HepG2 (cell line): Measurements from ENCODE around the gene CXCR5. TPM values are rescaled to one million over a fixed set of nuclear protein-coding genes. Genes with fewer than 3 reads are reported as not detected.

ENCODE experiments used
- BHLHE40 ChIP-seq: IDR thresholded peaks from 2 replicates; pipeline ENCODE4 v1.6.1; 2011; ENCODE audit warnings: low read length, improper control_type of control experiment
- EHMT2 ChIP-seq: fragments of 200-600 bp; sonication (generic); IDR thresholded peaks from 2 replicates; pipeline ENCODE4 v1.7.0; 2017; ENCODE audit warnings: antibody characterized with exemption, low read depth, low read length, borderline replicate concordance
- HOXA9 ChIP-seq: sonication (generic); formaldehyde crosslinking; IDR thresholded peaks from 2 replicates; pipeline ENCODE4 v1.8.1; 2022; ENCODE audit warnings: missing genetic modification reagents, mild to moderate bottlenecking, moderate library complexity, borderline replicate concordance
- JUNB ChIP-seq: sonication (generic); formaldehyde crosslinking; IDR thresholded peaks from 2 replicates; pipeline ENCODE4 v1.8.0; 2022; ENCODE audit warnings: missing genetic modification reagents, mild to moderate bottlenecking, borderline replicate concordance
- MYC ChIP-seq: sonication (generic); formaldehyde crosslinking; IDR thresholded peaks from 2 replicates; pipeline ENCODE4 v1.9.0; 2021; ENCODE audit warnings: missing genetic modification reagents, borderline replicate concordance
- NONO ChIP-seq, 2 experiments: fragments of 450-650 bp in 1 of 2; sonication (generic) in 1 of 2; formaldehyde crosslinking in 1 of 2; IDR thresholded peaks in 1 of 2; conservative IDR thresholded peaks in 1 of 2; 2 replicates each; pipeline versions ENCODE4 v1.6.1 to v1.8.0; 2017 to 2022; ENCODE audit warnings: mild to moderate bottlenecking in 1 of 2, missing genetic modification reagents in 1 of 2, moderate library complexity in 1 of 2
- POGK ChIP-seq: sonication (generic); formaldehyde crosslinking; conservative IDR thresholded peaks from 2 replicates; pipeline ENCODE4 v1.8.0; 2022; ENCODE audit warnings: mild to moderate bottlenecking, moderate library complexity, missing genetic modification reagents
- SNAPC4 ChIP-seq: sonication (generic); formaldehyde crosslinking; IDR thresholded peaks from 2 replicates; pipeline ENCODE4 v1.4.0; 2020; ENCODE audit warnings: mild to moderate bottlenecking, missing genetic modification reagents
- ZBTB20 ChIP-seq: sonication (generic); formaldehyde crosslinking; IDR thresholded peaks from 2 replicates; pipeline ENCODE4 v1.8.1; 2023; ENCODE audit warnings: missing genetic modification reagents, low read depth, mild to moderate bottlenecking, borderline replicate concordance
- ZFAT ChIP-seq: sonication (generic); formaldehyde crosslinking; conservative IDR thresholded peaks from 2 replicates; pipeline ENCODE4 v1.8.1; 2023; ENCODE audit warnings: missing genetic modification reagents, inconsistent platforms
- ZNF276 ChIP-seq: sonication (generic); formaldehyde crosslinking; IDR thresholded peaks from 2 replicates; pipeline ENCODE4 v1.4.0; 2020; ENCODE audit warnings: mild to moderate bottlenecking, low read depth, missing genetic modification reagents
- ZNF512 ChIP-seq: sonication (generic); formaldehyde crosslinking; IDR thresholded peaks from 2 replicates; pipeline ENCODE4 v1.4.0; 2020; ENCODE audit warnings: mild to moderate bottlenecking, missing genetic modification reagents
- ZNF747 ChIP-seq: sonication (generic); formaldehyde crosslinking; IDR thresholded peaks from 2 replicates; pipeline ENCODE4 v1.8.1; 2023; ENCODE audit warnings: missing genetic modification reagents, mild to moderate bottlenecking, borderline replicate concordance
- polyA plus RNA-seq, 8 experiments: library from polyadenylated mRNA; depleted of rRNA in 3 of 8; stranded (reverse) in 7 of 8; unstranded in 1 of 8; fragments of >200 nt; fragmentation: Illumina TruSeq in 4 of 8; extraction: Trizol in 4 of 8; gene quantifications; 2 replicates each; pipeline versions ENCODE4 v1.2.1 to v1.2.3, GENCODE V29; 2011 to 2016; ENCODE audit warnings: low read depth in 4 of 8, missing spikeins in 1 of 8, mixed read lengths in 1 of 8; ENCODE audit not compliant: insufficient read depth in 1 of 8
- total RNA-seq, 5 experiments: library from RNA; depleted of rRNA; stranded (reverse); fragments of >200 nt; fragmentation: Illumina TruSeq; extraction: Trizol; gene quantifications; 2 replicates each; pipeline ENCODE4 v1.2.3, GENCODE V29; 2016; ENCODE audit warnings: low read depth in 1 of 5

CXCR5 gene
- total and polyA plus RNA-seq, 2 of the 13 experiments (the other 11 are each of a cell fraction or from before 2014, with no cell fraction given) = not detected

DNA sequence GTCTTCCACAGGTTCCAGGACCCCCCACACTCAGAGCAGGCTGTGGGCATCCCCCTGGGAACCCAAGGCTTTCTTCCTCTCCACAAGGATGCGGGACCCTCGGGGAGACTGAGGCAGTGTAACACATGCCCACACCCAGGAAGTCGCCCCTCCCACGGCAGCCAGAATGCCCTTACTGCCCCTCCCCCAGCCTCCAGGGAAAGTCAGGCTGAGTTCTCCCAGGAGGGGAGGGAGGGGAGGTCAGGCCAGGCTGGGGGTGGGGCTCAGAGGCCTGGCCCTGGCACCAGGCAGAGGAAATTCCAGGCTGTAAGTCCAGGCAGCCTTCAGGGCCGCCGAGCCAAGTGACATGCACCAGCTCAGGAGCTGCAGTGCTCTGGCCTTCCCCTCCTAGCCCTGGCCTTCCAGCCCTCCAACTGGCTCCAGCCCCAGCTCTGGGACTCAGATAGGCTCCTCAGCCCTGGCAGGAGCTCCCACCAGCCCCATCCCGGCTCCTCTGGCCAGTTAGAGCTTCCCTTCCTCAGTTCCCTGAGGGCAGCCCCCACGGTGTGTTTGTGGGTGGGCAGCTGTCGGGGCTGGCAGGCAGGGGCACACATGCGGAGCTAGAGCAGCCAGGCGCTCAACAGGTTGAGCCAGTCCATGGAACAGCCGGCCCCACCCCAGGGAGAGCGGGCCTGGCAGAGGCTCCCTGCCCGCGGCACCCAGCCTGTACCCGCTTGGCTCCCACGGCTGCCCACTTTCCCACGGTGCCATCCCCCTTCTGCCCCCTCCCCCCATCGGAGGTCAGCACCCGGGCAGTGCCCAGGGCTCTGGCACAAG is 38.4 kb downstream of the CXCR5 start (continued):
- TF ChIP-seq ZNF276 (CRISPR knock-in tag) (0 out of 2 replicates have a peak, but pooled peaks have one; percentile 4), JUNB (no peak), HOXA9 (CRISPR knock-in tag) (no peak), POGK (CRISPR knock-in tag) (no peak), MYC (CRISPR knock-in tag) (peak; percentile 17; the same call in 1 of the 2 replicates), SNAPC4 (CRISPR knock-in tag) (no peak), ZBTB20 (no peak), ZFAT (no peak), ZNF512 (CRISPR knock-in tag) (no peak), NONO (IDR thresholded peaks at IDR 0.05) (no peak), NONO (CRISPR knock-in tag; conservative IDR thresholded peaks at IDR 0.05) (no peak), BHLHE40 (no peak), ZNF747 (CRISPR knock-in tag) (no peak), EHMT2 (no peak)
